Activated CD8-positive, alpha-beta memory T cell treated with anti-CD3 and anti-CD28 coated beads, Interleukin-2, amount 50 U/mL, for 1 hour (primary cell): ENCODE data around the gene EYS.
"Not testable (repeated sequence)": the region's sequence is repeated elsewhere in the genome, so short reads cannot be mapped to it uniquely, and the experiment has no call there.

ENCODE experiments used
- DNase-seq: peaks from one replicate; pipeline ENCODE4 v3.0.0-alpha.2; 2020; ENCODE audit errors: extremely low read depth

Gene EYS

DNA sequence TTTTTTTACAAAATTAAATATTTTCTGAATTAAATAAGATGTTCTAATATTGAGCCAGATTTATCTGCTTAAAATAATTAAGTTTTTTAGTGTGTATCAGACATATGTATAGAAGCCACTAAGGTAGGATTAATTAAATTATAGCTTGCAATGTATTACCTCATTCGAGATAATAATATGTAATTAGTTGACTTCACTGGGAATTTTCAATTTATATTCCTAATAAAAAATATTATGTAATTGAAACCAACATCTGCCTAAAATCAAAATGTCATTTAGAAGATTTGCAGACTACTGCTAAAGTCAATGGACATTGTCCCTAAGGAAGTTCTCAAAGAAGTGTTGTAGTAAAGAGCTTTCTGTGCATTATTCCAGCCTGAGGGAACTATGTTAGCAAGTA lies 254.7 kb downstream of the EYS start:
- DNase-seq: no peak

DNA sequence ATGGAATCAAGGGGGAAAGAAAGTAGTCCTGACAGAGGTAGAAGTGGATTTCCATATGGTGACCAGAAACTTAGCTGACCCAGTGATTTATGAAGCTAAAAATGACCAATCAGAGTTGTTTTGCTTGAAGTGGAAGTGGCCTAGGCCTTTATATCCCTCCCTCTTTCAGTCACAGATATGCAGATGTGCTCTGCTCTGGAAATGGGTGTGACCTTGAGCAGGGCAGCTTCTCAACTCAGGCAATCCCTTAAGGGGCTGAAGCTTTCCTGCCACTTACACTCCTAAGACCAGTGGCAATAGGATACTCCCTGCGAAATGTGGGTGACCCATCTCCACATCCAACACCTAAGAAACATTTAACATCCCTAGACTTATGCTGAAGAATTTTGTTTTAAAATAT lies 256.6 kb downstream of the EYS start:
- DNase-seq: no peak

DNA sequence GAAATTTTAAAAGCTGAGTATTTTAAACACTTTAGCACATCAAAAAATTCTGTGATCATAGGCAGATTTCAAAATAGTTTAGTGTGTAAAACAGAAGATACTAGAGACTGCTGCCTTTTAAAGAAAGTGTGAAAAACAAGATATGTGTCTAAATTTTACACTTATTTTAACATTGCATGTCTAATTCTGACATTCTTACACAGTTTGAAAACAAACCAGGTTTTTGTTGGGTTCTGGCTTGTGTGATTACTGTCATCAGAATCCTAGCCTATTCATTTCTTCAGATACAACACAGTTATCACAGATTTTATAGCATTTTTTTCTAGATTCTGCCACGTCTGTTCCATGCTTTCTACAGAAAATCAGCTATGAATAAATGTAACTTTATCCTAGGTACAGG lies 257.1 kb downstream of the EYS start:
- DNase-seq: no peak

DNA sequence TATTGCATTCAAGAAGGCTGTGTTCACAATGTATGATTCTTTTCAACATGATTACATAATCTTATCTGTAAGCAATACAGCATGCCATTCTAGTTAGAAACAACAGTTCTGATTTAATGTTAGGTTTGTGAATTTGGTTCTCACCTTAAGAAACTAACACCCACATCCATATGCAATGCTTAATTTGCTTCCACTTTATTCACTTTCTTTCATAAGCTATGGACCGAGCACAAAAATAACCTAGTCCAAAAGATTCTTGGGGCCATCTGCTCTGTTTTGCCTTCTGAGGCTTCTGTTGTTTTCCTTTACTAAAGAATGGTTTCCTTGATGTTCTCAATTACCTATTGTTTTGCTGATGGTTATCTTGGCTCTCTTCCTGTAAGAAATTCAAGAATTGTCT lies 258.2 kb downstream of the EYS start:
- no peak for DNase-seq

DNA sequence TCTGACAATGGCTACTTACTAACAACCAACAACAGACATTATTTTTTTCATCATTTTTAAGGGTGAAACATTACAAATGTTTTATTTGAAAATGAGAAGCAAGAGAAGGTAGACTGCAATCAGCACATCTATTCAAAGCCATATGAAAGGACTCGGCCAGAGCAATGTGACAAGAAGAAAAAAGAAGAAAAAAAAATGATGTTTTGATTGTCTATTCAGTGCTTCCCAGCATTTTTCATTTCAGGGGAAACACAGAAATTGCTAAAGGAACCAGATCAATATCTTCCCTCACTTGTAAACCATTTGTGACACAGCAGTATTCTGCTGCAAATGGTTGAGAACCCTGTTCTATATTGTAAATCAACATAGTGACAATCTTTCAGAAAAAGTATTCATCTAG lies 270.7 kb downstream of the EYS start:
- DNase-seq: no peak

DNA sequence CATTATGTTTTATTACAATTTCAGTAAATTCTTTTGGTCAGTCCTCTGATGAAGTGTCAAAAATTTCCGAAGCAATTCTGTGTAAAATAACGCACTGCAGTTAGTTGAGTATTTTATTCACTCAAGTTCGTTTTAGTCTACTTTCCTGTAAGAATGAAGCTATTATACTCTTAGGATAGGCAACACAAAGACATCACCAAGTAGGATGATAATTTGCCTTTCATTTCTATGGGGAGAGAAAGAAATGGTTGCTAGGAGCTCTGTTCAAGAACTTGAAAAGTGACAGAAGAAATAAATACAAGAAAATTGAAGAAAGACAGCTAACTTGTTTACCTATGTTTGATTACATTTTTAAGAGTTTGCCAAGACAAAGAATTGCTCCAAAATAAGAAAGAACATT lies 290.4 kb downstream of the EYS start:
- no peak for DNase-seq

DNA sequence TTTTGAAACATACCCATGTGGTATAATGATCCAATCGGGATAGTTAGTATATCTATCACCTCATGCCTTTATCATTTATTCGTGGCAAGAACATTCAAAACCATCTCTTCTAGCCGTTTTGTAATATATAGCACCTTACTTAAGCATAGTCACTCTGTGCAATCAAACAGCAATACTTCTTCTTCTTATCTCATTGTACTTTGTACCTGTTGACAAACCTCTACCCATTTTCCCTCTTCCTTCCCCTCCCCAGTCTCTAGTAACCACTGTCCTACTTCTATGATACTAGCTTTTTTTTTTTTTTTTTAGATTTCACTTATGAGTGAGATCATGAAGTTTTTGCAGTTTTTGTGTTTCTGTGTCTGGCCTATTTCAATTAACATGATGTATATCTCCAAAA lies 296.7 kb downstream of the EYS start:
- no peak for DNase-seq

DNA sequence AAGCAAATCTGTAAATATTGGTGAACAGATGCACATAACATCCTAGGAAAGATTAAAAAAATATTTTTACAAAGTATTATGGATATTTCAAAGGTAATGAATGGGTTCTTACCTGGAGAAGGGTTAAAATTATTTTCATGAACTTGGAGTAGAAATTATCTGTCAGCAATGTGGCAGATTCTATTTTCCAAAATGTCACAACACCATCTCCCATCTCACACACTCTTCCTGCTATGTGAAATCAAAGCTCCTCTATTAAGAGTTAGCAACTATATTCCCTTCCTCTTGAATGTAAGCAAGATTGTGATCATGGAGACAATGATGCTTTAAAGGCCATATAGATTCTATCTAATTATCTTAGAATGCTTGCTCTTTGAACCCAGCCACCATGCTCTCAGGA lies 304.5 kb downstream of the EYS start:
- DNase-seq: no peak

DNA sequence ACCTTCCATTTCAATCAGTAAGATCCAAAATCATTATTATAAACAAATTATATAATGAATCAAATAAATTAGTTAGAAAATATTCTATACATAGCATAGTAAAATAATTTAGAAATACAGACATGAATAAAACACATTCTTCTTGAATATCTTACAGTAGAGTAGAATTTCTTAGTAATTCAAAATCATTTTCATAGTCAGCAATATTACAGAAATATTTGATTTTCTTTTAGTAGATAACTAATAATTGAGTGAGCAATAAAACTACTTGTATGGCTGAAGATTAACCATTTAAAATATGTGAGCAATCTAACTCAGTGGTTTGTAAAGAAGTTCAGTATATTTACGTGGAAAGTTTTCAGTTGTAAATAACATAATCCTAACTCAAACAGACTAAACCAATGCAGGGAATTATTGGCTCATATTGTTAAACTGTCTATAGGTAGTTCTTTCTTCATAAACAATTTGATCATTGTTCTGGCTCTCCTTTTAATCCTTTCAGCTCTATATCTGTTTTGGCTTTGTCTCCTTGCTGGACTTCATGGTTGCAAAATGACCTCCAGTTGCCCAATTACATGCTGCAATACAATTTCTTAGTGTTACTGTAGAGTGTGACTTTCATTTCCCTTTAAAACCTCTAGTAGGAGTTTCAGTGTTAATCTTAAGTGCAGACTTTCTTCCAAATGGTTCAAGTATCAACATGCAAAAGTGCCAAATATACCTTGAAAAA lies 307.5 kb downstream of the EYS start:
- no peak for DNase-seq

DNA sequence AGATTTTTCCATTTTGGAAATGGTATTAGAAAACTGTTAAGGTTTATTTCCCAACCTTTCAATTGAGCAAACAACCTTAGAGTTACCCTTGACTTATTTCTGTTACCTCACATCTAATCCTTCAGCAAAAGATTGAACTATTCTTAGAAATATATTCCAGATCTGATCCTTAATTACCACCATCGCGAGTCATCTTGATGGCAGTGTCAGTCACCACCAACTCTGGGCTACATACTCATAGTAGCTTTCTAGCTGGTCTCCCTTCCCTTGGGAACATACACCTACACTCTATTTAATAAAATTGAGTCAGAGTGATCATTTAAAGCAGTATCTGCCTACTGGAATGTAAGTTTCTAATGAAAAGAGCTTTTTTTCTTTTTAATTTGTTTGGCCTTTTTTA lies 308.2 kb downstream of the EYS start:
- DNase-seq: no peak

DNA sequence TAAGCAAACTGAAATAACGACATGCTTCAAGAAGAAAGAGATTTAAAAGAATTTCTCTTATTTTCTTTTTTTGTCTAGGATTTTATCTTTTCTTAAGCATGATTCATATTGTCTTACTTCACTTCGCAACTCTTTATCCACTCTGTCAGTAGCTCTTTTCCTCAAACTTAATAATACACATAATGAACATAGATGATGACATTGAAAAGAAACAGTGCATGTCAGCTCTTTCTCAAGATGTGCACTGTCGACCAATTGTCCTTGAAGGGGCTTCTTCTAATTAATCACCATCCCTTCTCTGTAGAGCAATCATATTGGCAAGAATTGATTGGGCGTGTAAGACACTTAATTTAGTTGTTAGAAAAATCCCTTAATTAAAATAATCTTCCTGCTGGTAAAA lies 356.5 kb downstream of the EYS start:
- no peak for DNase-seq

DNA sequence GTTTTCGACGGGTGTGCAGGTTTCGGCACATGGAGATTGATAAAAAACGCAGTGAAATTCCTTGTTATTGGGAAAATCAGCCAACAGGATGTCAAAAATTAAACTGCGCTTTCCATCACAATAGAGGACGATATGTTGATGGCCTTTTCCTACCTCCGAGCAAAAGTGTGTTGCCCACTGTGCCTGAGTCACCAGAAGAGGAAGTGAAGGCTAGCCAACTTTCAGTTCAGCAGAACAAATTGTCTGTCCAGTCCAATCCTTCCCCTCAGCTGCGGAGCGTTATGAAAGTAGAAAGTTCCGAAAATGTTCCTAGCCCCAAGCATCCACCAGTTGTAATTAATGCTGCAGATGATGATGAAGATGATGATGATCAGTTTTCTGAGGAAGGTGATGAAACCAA lies 404.4 kb downstream of the EYS start:
- not testable (repeated sequence) for DNase-seq

DNA sequence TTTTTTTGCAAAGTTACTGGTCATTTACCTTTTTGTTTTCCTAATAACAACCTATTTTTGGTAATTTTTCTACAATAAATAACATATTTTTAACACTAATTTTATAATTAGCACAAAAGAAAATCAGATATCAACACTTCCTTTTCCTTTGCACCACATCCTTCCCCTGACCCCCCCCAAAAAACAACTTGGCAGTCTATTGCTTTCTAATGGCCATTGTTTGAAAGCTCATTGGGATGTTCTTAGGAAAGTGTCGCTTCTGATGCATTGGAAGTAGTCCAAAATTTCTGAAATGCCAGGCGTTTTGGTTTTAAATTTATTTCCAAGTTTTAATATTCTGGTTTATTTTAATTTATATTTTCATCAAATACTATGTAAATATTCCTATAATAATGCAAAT lies 407.8 kb downstream of the EYS start:
- DNase-seq: no peak

DNA sequence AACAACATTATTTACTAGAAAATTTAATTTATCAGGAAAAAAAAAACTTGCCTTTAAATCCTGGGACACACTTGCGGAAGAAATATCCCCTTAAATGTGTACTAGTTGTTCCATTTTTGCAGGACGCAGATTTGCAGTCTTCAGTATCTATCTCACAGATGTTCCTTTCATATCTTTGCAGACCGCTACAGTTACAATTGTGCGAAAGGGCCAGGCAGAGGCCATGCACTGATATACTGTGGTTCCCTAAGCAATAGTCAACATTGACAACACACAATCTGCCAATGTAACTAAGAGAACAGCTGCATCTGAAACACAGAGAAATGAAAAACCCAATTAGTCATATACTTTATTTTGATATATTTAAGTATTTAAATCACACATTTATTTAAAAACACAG lies 411.2 kb downstream of the EYS start:
- no peak for DNase-seq

DNA sequence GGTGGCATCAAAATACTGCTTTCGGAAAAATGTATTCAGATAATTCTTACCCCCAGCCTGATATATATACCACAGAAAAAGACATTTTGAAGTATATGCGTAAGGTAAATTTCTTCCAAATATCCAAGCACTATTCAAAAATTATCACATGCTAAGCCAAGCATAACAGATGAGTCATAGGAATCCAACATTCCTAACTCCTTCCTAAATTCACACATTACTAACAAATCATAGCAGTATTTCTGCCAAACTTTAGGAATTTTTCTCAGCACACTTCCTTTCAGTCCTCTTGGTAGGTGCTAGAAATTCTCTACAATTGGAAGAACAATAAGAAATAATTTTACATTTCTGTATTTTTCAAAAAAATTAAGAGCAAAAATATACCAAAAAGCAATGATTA lies 417.5 kb downstream of the EYS start:
- DNase-seq: no peak

DNA sequence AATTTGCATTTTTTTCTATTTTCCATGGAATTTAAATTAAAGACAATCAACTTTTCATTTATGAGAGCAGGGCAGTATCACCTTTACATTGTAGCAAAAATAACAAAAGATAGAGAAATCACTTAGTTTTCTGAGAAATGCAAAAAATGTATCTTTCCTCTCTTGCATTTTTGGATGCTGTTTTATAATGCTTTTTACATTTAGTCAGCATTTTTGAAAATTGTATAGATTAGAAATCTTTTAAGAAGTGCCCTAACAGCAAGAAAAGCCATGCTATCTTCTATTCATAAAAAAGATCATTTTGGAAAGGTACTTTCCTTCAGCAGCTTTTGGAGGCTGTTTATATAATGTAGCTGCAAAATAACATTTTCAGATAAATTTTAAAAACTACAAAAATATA lies 421.8 kb downstream of the EYS start:
- no peak for DNase-seq

DNA sequence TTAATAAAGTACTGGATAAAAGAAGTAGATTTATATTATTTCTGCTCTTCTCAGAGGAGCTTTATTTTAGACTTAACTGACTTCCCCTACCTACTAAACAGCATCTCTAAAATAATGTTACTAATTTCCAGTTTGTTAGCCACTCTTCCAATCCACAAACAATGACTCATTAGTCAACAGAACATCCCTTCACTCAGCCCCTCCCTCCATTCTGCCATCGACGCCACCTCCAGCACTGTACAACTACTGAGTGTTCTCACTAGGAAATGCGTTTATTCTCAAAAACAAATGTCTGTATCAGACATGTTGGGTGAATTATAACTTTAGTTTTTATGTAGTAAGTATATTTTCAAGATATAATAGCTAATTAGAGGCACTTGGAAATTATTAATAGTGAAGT lies 427.0 kb downstream of the EYS start:
- no peak for DNase-seq

DNA sequence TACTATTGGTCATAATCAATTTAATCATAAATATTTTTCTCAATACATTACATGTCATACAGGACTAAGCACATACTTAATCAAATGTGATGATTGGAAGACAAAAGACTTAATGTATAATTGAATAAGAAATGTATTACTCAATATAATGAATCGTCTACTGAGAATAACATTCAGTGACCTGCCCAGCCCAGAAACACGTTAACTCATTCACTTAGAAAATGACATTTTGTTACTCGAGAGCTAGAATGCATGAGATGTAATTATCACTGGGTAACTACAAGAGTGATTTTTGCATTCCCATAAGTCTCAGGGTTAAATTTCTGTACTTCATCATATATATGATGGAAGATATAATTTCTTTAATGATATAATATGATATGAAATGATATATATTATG lies 444.8 kb downstream of the EYS start:
- no peak for DNase-seq

DNA sequence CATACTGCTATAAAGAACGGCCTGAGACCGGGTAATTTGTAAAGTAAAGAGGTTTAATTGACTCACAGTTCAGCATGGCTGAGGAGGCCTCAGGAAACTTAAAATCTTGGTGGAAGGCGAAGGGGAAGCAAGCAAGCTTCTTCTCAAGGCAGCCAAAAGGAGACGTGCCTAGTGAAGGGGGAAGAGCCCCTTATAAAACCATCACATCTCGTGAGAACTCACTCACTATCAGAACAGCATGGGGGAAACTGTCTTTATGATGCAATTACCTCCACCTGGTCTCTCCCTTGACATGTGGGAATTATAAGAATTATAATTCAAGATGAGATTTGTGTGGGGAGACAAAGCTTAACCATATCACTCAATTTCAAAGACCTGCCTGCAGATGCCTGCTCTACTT lies 447.0 kb downstream of the EYS start:
- DNase-seq: no peak

DNA sequence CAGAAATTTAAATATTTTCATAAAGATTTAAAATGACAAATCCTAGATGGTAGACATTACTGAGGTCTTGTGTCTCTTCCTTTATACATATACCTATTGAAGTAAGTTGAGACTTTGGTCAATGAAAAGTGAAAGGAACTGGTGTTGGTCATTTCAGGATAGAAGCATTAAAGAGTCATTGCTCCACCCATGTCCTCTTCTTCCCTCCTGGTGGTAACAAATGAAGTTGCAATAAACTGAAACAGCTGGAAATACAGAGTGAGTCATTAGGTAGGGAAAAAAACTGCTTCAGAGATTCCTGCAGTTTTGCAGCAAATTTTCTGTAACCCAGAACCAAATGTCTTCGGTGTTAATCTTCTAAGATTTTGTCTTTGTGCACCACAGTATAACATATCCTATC lies 448.0 kb downstream of the EYS start:
- no peak for DNase-seq

DNA sequence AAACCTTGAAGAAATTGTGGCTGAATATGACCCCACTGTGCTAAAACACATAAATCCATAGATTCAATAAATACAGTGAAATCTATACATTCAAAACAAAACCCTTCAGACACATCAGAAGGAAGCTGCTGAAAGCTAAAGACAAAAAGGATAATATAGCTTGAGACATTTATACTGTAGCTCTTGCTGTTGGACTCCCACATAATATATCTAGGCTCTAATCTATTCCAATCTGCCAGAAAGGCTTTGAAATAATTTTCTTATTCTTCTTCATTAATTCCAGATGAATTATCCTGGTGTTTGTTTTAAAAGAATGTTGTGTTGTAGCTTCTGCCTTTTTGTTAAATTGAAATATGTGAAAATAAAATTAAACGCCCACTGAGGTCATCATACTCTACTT lies 454.0 kb downstream of the EYS start:
- DNase-seq: no peak

DNA sequence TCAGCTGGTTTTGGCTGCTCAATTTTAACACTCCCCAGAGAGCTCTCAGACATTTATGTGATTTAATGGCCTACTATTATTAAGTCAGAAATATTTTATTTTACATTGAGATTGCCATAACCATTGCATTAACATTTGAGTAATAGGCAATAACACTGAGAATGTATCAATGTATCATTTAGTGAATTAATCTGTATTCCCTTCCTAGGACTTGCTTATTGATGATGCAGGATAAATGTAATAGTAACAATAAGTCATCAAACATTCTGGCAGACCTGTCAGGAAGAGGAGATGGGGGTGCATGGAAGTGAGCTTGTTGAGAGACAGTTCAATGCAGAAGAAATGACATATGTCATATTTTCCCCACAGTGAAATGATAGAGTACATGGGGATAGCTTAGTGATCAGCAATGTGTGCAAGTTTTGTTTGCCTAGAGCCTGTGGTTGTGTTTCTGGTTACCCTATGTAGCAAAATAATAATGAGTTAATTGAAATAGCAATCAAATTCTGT lies 458.9 kb downstream of the EYS start:
- no peak for DNase-seq

DNA sequence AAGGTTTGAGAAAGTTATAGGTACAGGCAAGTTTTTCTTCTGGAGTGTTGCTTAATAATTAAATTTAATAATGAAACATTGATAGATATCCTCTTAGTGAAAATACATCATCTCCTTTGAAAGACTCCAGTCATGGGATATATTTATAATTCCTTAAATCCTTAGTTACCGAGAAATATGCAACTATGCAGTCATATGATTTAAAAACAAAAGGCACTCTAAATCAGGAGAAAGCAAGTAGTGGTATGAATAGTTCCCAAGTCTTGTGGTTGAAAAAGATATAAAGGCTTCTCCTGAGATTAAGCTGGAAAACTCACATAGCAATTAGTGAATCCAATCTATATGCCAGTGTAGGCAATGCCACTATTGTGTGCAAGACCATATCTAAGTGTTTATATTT lies 475.4 kb downstream of the EYS start:
- DNase-seq: no peak

DNA sequence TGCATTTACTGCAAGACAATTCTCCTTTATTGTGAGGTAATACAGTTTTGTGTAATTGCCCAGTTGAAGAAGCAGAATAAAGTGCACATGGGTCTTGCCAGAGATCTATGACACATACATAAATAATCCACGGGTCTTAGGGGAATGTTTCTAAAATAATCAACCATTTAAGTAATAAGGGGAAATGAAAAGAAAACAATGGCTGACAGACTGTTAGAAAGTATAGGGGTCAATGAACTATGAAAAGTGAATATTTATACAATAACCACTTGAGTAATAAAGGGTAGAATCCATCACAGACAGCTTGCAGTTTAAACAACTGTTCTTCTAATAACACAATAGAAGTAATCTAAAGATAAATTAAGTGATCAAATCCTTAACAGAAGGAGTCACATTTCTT lies 477.2 kb downstream of the EYS start:
- no peak for DNase-seq
